Activated T-cell treated with anti-CD3 and anti-CD28 coated beads, Interleukin-2, amount 50 U/mL, for 48 hours (primary cell): ENCODE measurements around the gene SGSH.

Source experiments
- DNase-seq, 2 experiments: peaks; one replicate each; pipeline ENCODE4 v3.0.0-alpha.2; 2020

SGSH gene

GRCh38 chr17:80225230-80225629 lies 5.1 kb upstream of the SGSH start:
- no peak for DNase-seq

- DNase-seq, result no peak
Observed at GRCh38 chr17:80224683-80225082, 4.5 kb upstream of the SGSH start.

- DNase-seq, result no peak
Observed at GRCh38 chr17:80223838-80224497, 3.8 kb upstream of the SGSH start.

GRCh38 chr17:80223142-80223815 lies 3.1 kb upstream of the SGSH start:
- no peak for DNase-seq

GRCh38 chr17:80222376-80223141 lies 2.4 kb upstream of the SGSH start:
- no peak for DNase-seq

GRCh38 chr17:80221351-80222105 lies 1.4 kb upstream of the SGSH start:
- DNase-seq, result no peak

- peak; percentile 31 to 40 for DNase-seq
Observed at GRCh38 chr17:80220736-80221215, 643 bp upstream of the SGSH start.

- DNase-seq, result no peak
Observed at GRCh38 chr17:80219763-80220053, 425 bp downstream of the SGSH start.

GRCh38 chr17:80219013-80219762 lies 945 bp downstream of the SGSH start:
- peak; percentile 96 to 97 for DNase-seq

GRCh38 chr17:80218391-80218790 lies 1.7 kb downstream of the SGSH start:
- no peak for DNase-seq

GRCh38 chr17:80217703-80218362 lies 2.3 kb downstream of the SGSH start:
- DNase-seq, result no peak

GRCh38 chr17:80216473-80217456 lies 3.4 kb downstream of the SGSH start:
- DNase-seq, result no peak

- DNase-seq, result no peak
Observed at GRCh38 chr17:80214878-80215210, 5.3 kb downstream of the SGSH start.

- no peak for DNase-seq
Observed at GRCh38 chr17:80214012-80214877, 5.9 kb downstream of the SGSH start.

- DNase-seq, result no peak
Observed at GRCh38 chr17:80213643-80213975, 6.5 kb downstream of the SGSH start.

GRCh38 chr17:80212962-80213642 lies 7.0 kb downstream of the SGSH start:
- DNase-seq, result no peak

- DNase-seq, result no peak
Observed at GRCh38 chr17:80212511-80212910, 7.6 kb downstream of the SGSH start.

- no peak for DNase-seq
Observed at GRCh38 chr17:80212109-80212508, 8.0 kb downstream of the SGSH start.

- DNase-seq, result no peak
Observed at GRCh38 chr17:80210348-80211108, 9.6 kb downstream of the SGSH start.
